ENCODE measurements around the gene C4BPB. TPM values are rescaled to one million over a fixed set of nuclear protein-coding genes. Genes with fewer than 3 reads are reported as not detected.

The C4BPB gene
- total RNA-seq, 2 experiments from 2014 or later = not detected

GRCh38 chr1:207069061-207069460 lies 19.6 kb upstream of the C4BPB start:
- H3K79me2 ChIP-seq (ENCODE audit: insufficient read depth, low read depth, low read length) = no peaks in the 10 kb centered on the region
- no peaks in the 10 kb centered on the region for H4K20me1 ChIP-seq (ENCODE audit: insufficient read depth, low read length)
- ChIA-PET POLR2A (interaction anchor here (2.0 kb wide), 1 partner anchor 16 kb away, joined by 5 read pairs; the partner anchor contains the start of gene PFKFB2), CTCF (ENCODE audit: unreplicated experiment) (no interaction called here)
- no peak overlapping the region for H3K27ac ChIP-seq (ENCODE audit: low read depth, low read length, poor library complexity, severe bottlenecking)
- H3K9me2 ChIP-seq (ENCODE audit: insufficient read depth, low read length) = no peaks in the 10 kb centered on the region
- no TSS peak for BruUV-seq (replicated peaks)
- TF ChIP-seq EZH2phosphoT487 (IDR thresholded peaks at IDR 0.05; ENCODE audit: borderline replicate concordance, low read depth, low read length) = no peak
- TF ChIP-seq, protein P1, sequence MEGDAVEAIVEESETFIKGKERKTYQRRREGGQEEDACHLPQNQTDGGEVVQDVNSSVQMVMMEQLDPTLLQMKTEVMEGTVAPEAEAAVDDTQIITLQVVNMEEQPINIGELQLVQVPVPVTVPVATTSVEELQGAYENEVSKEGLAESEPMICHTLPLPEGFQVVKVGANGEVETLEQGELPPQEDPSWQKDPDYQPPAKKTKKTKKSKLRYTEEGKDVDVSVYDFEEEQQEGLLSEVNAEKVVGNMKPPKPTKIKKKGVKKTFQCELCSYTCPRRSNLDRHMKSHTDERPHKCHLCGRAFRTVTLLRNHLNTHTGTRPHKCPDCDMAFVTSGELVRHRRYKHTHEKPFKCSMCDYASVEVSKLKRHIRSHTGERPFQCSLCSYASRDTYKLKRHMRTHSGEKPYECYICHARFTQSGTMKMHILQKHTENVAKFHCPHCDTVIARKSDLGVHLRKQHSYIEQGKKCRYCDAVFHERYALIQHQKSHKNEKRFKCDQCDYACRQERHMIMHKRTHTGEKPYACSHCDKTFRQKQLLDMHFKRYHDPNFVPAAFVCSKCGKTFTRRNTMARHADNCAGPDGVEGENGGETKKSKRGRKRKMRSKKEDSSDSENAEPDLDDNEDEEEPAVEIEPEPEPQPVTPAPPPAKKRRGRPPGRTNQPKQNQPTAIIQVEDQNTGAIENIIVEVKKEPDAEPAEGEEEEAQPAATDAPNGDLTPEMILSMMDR (conservative IDR thresholded peaks at IDR 0.05; ENCODE audit: low read length) = no peak
- no peak overlapping the region for H3K4me2 ChIP-seq (ENCODE audit: low read length)
- intact Hi-C loops (cut with micrococcal nuclease; ENCODE audit: unreplicated experiment) = no loop called here
- peaks cover 46% of the 10 kb centered on the region for H3K36me3 ChIP-seq (ENCODE audit: insufficient read depth, low read length)
- no peak for DNase-seq (ENCODE audit: low spot score)
- H3K9me3 ChIP-seq (ENCODE audit: low read length) = no peaks in the 10 kb centered on the region
- H3K4me3 ChIP-seq (ENCODE audit: low read depth, low read length, poor library complexity, severe bottlenecking) = no peak overlapping the region
- H3K4me1 ChIP-seq (ENCODE audit: insufficient read depth, low read length, poor library complexity, severe bottlenecking) = peaks cover 6% of the 10 kb centered on the region
- H2AFZ ChIP-seq (ENCODE audit: low read length) = no peak overlapping the region

- Histone ChIP-seq H2AFZ (ENCODE audit: low read length) (no peak overlapping the region), H3K4me2 (ENCODE audit: low read length) (no peak overlapping the region), H3K9me3 (ENCODE audit: low read length) (no peaks in the 10 kb centered on the region), H3K36me3 (ENCODE audit: insufficient read depth, low read length) (peaks cover 37% of the 10 kb centered on the region), H3K4me3 (ENCODE audit: low read depth, low read length, poor library complexity, severe bottlenecking) (no peak overlapping the region), H3K9me2 (ENCODE audit: insufficient read depth, low read length) (no peaks in the 10 kb centered on the region), H3K79me2 (ENCODE audit: insufficient read depth, low read depth, low read length) (no peaks in the 10 kb centered on the region), H4K20me1 (ENCODE audit: insufficient read depth, low read length) (no peaks in the 10 kb centered on the region), H3K27ac (ENCODE audit: low read depth, low read length, poor library complexity, severe bottlenecking) (no peak overlapping the region), H3K4me1 (ENCODE audit: insufficient read depth, low read length, poor library complexity, severe bottlenecking) (peaks cover 6% of the 10 kb centered on the region)
- ChIA-PET POLR2A (no interaction called here), CTCF (ENCODE audit: unreplicated experiment) (interaction anchor here (0.5 kb wide), 1 partner anchor 15 kb away, joined by 3 read pairs; no protein-coding TSS in a partner anchor)
- TF ChIP-seq, protein P1 (conservative IDR thresholded peaks at IDR 0.05; ENCODE audit: low read length) = no peak
- no peak for TF ChIP-seq EZH2phosphoT487 (IDR thresholded peaks at IDR 0.05; ENCODE audit: borderline replicate concordance, low read depth, low read length)
- no peak for DNase-seq (ENCODE audit: low spot score)
- intact Hi-C loops (cut with micrococcal nuclease; ENCODE audit: unreplicated experiment) = loop anchor here (10.0 kb wide), 1 partner anchor 65 kb away; no protein-coding TSS in a partner anchor
- no TSS peak for BruUV-seq (replicated peaks)
Measured at GRCh38 chr1:207069858-207070506, 18.7 kb upstream of the C4BPB start.

DNA sequence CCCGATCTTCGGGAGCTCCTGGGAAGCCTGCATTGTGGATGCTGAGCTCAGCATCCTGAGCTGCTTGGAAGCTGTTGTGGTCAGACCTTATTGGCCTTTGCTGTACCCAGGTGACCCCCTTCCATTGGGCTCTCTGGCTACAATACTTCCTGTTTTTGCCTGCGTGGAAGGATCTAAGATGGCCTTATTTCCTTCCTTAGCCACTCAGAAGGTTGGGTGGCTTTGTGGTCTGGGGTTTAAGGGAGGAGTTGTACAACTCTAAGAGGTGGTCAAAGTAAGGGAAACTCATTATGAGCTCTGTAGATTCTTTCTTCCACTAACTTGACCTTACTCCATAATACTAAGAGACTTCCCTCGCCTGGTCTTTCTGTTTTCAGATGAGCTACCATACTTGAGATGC lies 17.8 kb upstream of the C4BPB start:
- CTCF ChIA-PET (ENCODE audit: unreplicated experiment) = interaction anchor here (0.9 kb wide), 1 partner anchor 18 kb away, joined by 4 read pairs; the partner anchor contains the start of gene PFKFB2
- intact Hi-C loops (cut with micrococcal nuclease; ENCODE audit: unreplicated experiment) = loop anchor here (10.0 kb wide), 1 partner anchor 66 kb away; no protein-coding TSS in a partner anchor
- H3K4me3 ChIP-seq (ENCODE audit: low read depth, low read length, poor library complexity, severe bottlenecking) = no peak overlapping the region

More for the DNA sequence above, 17.8 kb upstream of the C4BPB start:
- H3K36me3 ChIP-seq (ENCODE audit: insufficient read depth, low read length) = peaks cover 35% of the 10 kb centered on the region
- no peaks in the 10 kb centered on the region for H3K9me2 ChIP-seq (ENCODE audit: insufficient read depth, low read length)
- peaks cover 6% of the 10 kb centered on the region for H3K4me1 ChIP-seq (ENCODE audit: insufficient read depth, low read length, poor library complexity, severe bottlenecking)
- POLR2A ChIA-PET = interaction anchor here (0.6 to 1.6 kb wide), 3 partner anchors 14 to 270 kb away, joined by 3 to 5 read pairs (median 4); partner anchors contain the start of gene PFKFB2
- H3K27ac ChIP-seq (ENCODE audit: low read depth, low read length, poor library complexity, severe bottlenecking) = no peak overlapping the region
- H3K79me2 ChIP-seq (ENCODE audit: insufficient read depth, low read depth, low read length) = no peaks in the 10 kb centered on the region
- H3K9me3 ChIP-seq (ENCODE audit: low read length) = no peaks in the 10 kb centered on the region
- BruUV-seq (replicated peaks) = no TSS peak
- DNase-seq (ENCODE audit: low spot score) = no peak
- H3K4me2 ChIP-seq (ENCODE audit: low read length) = no peak overlapping the region
- TF ChIP-seq, protein P1 (conservative IDR thresholded peaks at IDR 0.05; ENCODE audit: low read length) = no peak
- TF ChIP-seq EZH2phosphoT487 (IDR thresholded peaks at IDR 0.05; ENCODE audit: borderline replicate concordance, low read depth, low read length) = no peak
- H2AFZ ChIP-seq (ENCODE audit: low read length) = no peak overlapping the region
- H4K20me1 ChIP-seq (ENCODE audit: insufficient read depth, low read length) = no peaks in the 10 kb centered on the region

Measured in OCI-LY7 (cell line).